SK-N-SH treated with all-trans-retinoic acid at 6 μM for 48 hours (cell line): ENCODE data around the gene CCL27.

Experiments used
- ARNTL ChIP-seq: fragments of 450-650 bp; formaldehyde crosslinking; IDR thresholded peaks from 2 replicates; pipeline ENCODE4 v1.5.0; 2020; ENCODE audit warnings: low read depth, mild to moderate bottlenecking, moderate library complexity, borderline replicate concordance
- CSDC2 ChIP-seq: fragments of 250-450 bp; sonication (Bioruptor Pico); IDR thresholded peaks from 2 replicates; pipeline ENCODE4 v1.5.0; 2020; ENCODE audit warnings: mild to moderate bottlenecking, moderate library complexity
- ISL1 ChIP-seq: fragments of 250-450 bp; sonication (Bioruptor Pico); IDR thresholded peaks from 2 replicates; pipeline ENCODE4 v2.1.2; 2022; ENCODE audit warnings: mild to moderate bottlenecking, moderate library complexity
- PATZ1 ChIP-seq: fragments of 250-450 bp; sonication (Bioruptor Pico); IDR thresholded peaks from 2 replicates; pipeline ENCODE4 v1.8.0; 2020; ENCODE audit warnings: mild to moderate bottlenecking, moderate library complexity, borderline replicate concordance
- PPARA ChIP-seq: fragments of 250-450 bp; sonication (Bioruptor Pico); IDR thresholded peaks from 2 replicates; pipeline ENCODE4 v1.5.0; 2020; ENCODE audit warnings: mild to moderate bottlenecking, borderline replicate concordance
- RARB ChIP-seq: fragments of 250-450 bp; sonication (Bioruptor Pico); IDR thresholded peaks from 2 replicates; pipeline ENCODE4 v1.8.0; 2021; ENCODE audit warnings: mild to moderate bottlenecking, moderate library complexity
- TOX ChIP-seq: fragments of 250-450 bp; sonication (Bioruptor Pico); IDR thresholded peaks from 2 replicates; pipeline ENCODE4 v1.8.0; 2021; ENCODE audit warnings: mild to moderate bottlenecking, moderate library complexity, borderline replicate concordance
- TSHZ2 ChIP-seq: fragments of 250-450 bp; sonication (Bioruptor Pico); IDR thresholded peaks from 2 replicates; pipeline ENCODE4 v1.5.0; 2020; ENCODE audit warnings: mild to moderate bottlenecking, moderate library complexity
- ZFP3 ChIP-seq: fragments of 250-450 bp; sonication (Bioruptor Pico); IDR thresholded peaks from 2 replicates; pipeline ENCODE4 v1.5.0; 2020; ENCODE audit warnings: mild to moderate bottlenecking, moderate library complexity
- ZFP30 ChIP-seq: fragments of 450-650 bp; formaldehyde crosslinking; IDR thresholded peaks from 2 replicates; pipeline ENCODE4 v1.5.0; 2022; ENCODE audit warnings: mild to moderate bottlenecking, moderate library complexity
- ZNF70 ChIP-seq: fragments of 450-650 bp; formaldehyde crosslinking; IDR thresholded peaks from 2 replicates; pipeline ENCODE4 v1.5.0; 2020; ENCODE audit warnings: mild to moderate bottlenecking, moderate library complexity
- ZNF8 ChIP-seq: fragments of 450-650 bp; formaldehyde crosslinking; IDR thresholded peaks from 2 replicates; pipeline ENCODE4 v1.5.0; 2020; ENCODE audit warnings: mild to moderate bottlenecking, moderate library complexity
- TF ChIP-seq, protein P1 (sequence below): fragments of 250-450 bp; sonication (Bioruptor Pico); IDR thresholded peaks from 2 replicates; pipeline ENCODE4 v1.5.1; 2020; ENCODE audit warnings: low read depth, mild to moderate bottlenecking, moderate library complexity

GRCh38 chr9:34633166-34633565, 29.3 kb downstream of the CCL27 start:
- TF ChIP-seq TSHZ2 (no peak), PATZ1 (CRISPR knock-in tag) (no peak), ISL1 (no peak), PPARA (CRISPR knock-in tag) (no peak), ZFP3 (CRISPR knock-in tag) (no peak), CSDC2 (CRISPR knock-in tag) (no peak), ARNTL (CRISPR knock-in tag) (no peak), ZFP30 (CRISPR knock-in tag) (no peak), TOX (CRISPR knock-in tag) (no peak), RARB (no peak), ZNF70 (CRISPR knock-in tag) (no peak), ZNF8 (CRISPR knock-in tag) (no peak)
- TF ChIP-seq, protein P1, sequence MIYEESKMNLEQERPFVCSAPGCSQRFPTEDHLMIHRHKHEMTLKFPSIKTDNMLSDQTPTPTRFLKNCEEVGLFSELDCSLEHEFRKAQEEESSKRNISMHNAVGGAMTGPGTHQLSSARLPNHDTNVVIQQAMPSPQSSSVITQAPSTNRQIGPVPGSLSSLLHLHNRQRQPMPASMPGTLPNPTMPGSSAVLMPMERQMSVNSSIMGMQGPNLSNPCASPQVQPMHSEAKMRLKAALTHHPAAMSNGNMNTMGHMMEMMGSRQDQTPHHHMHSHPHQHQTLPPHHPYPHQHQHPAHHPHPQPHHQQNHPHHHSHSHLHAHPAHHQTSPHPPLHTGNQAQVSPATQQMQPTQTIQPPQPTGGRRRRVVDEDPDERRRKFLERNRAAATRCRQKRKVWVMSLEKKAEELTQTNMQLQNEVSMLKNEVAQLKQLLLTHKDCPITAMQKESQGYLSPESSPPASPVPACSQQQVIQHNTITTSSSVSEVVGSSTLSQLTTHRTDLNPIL (CRISPR knock-in tag): no peak
